HCT116 (cell line): Measurements from ENCODE around the gene PDE1C. TPM values are rescaled to one million over a fixed set of nuclear protein-coding genes. Genes with fewer than 3 reads are reported as not detected.

Experiments used
- ATAC-seq: fragments of 200-7000 bp; cut with Tn5 transposase; 2 replicates; pipeline ENCODE4 v1.9.1; 2020; ENCODE audit warnings: mild to moderate bottlenecking, moderate library complexity
- BruUV-seq: library from RNA; stranded (reverse); fragments of 400-500 nt; replicated peaks from 2 replicates; lab custom pipeline; 2021; lab: Mats Ljungman, UMichigan
- CTCF ChIA-PET: fragments of 300-600 bp; sonication (Branson Sonifier 250); formaldehyde crosslinking; loops from one replicate; lab custom pipeline; 2021; ENCODE audit warnings: antibody characterized with exemption; lab: Charles Lee
- POLR2A ChIA-PET: fragments of 300-600, 350-600 bp; sonication (Branson Sonifier 250); formaldehyde crosslinking; loops from one replicate; lab custom pipeline; 2021; ENCODE audit warnings: antibody characterized with exemption; lab: Charles Lee
- RAD21 ChIA-PET, 2 experiments: fragments of 300-600 bp; sonication (Branson Sonifier 250); formaldehyde crosslinking; loops; one replicate each; lab custom pipeline; 2023; ENCODE audit warnings: low total read pairs in 2 of 2; ENCODE audit not compliant: uncharacterized antibody in 2 of 2, unreplicated experiment in 2 of 2, low non-redundant PET in 1 of 2; lab: Charles Lee
- DNase-seq: peaks from one replicate; pipeline ENCODE4 v3.0.0-alpha.2; 2010; ENCODE audit warnings: low read depth, low spot score
- H2AFZ ChIP-seq: fragments of 200-600 bp; shearing (Covaris generic), sonication (generic); 2 replicates; pipeline ENCODE4 v1.6.1; 2017; ENCODE audit warnings: low read depth, mixed run types, mixed read lengths, antibody characterized with exemption, low read length; ENCODE audit not compliant: poor library complexity, severe bottlenecking
- H3K27ac ChIP-seq: 2 replicates; pipeline ENCODE4 v1.5.1; 2012; ENCODE audit warnings: low read depth, low read length
- H3K27me3 ChIP-seq: fragments of 200-600 bp; sonication (generic); 2 replicates; pipeline ENCODE4 v1.6.1; 2016; ENCODE audit warnings: mixed run types, low read length, mixed read lengths; ENCODE audit not compliant: insufficient read depth
- H3K36me3 ChIP-seq, 2 experiments: fragments of 200-500 bp in 1 of 2; fragments of 200-600 bp in 1 of 2; sonication (Bioruptor generic) in 1 of 2; sonication (generic) in 1 of 2; 2 replicates each; pipeline versions ENCODE4 v1.5.1 to v1.6.1; 2014 to 2016; ENCODE audit warnings: low read length in 2 of 2, inconsistent platforms in 1 of 2, mixed read lengths in 1 of 2, mixed run types in 1 of 2; ENCODE audit not compliant: insufficient read depth in 2 of 2, control insufficient read depth in 1 of 2
- H3K4me1 ChIP-seq, 2 experiments: fragments of 200-600 bp in 1 of 2; sonication (generic) in 1 of 2; 2 replicates each; pipeline versions ENCODE4 v1.5.1 to v1.6.1; 2012 to 2017; ENCODE audit warnings: low read length in 2 of 2, inconsistent platforms in 1 of 2, mild to moderate bottlenecking in 1 of 2, mixed read lengths in 1 of 2, mixed run types in 1 of 2, moderate library complexity in 1 of 2; ENCODE audit not compliant: insufficient read depth in 2 of 2, control insufficient read depth in 1 of 2
- H3K4me2 ChIP-seq: fragments of 200-600 bp; sonication (generic); 2 replicates; pipeline ENCODE4 v1.6.1; 2017; ENCODE audit warnings: mixed run types, low read length, mixed read lengths
- H3K4me3 ChIP-seq, 2 experiments: fragments of 200-600 bp in 1 of 2; sonication (generic) in 1 of 2; replicated peaks in 1 of 2; 2 replicates each; pipeline ENCODE4 v1.5.1; 2011 to 2016; ENCODE audit warnings: low read length in 2 of 2, control low read depth in 1 of 2, low read depth in 1 of 2, mild to moderate bottlenecking in 1 of 2, mixed read lengths in 1 of 2, mixed run types in 1 of 2
- H3K79me2 ChIP-seq: fragments of 200-600 bp; sonication (generic); 2 replicates; pipeline ENCODE4 v1.6.1; 2017; ENCODE audit warnings: mild to moderate bottlenecking, mixed run types, low read length, moderate library complexity, mixed read lengths; ENCODE audit not compliant: insufficient read depth
- H3K9ac ChIP-seq: fragments of 200-600 bp; sonication (generic); 2 replicates; pipeline ENCODE4 v1.6.1; 2016; ENCODE audit warnings: low read length, mixed read lengths
- H3K9me2 ChIP-seq: fragments of 200-600 bp; sonication (generic), shearing (Covaris generic); 2 replicates; pipeline ENCODE4 v1.6.1; 2017; ENCODE audit warnings: mixed run types, mild to moderate bottlenecking, moderate library complexity; ENCODE audit not compliant: insufficient read depth
- H3K9me3 ChIP-seq, 2 experiments: fragments of 200-500 bp in 1 of 2; fragments of 200-600 bp in 1 of 2; sonication (Bioruptor generic) in 1 of 2; sonication (generic) in 1 of 2; 2 replicates each; pipeline ENCODE4 v1.6.1; 2014 to 2017; ENCODE audit warnings: low read length in 2 of 2, mixed read lengths in 2 of 2, inconsistent platforms in 1 of 2, low read depth in 1 of 2, mild to moderate bottlenecking in 1 of 2, mixed run types in 1 of 2, moderate library complexity in 1 of 2; ENCODE audit not compliant: control insufficient read depth in 1 of 2, insufficient read depth in 1 of 2
- H4K20me1 ChIP-seq: fragments of 200-600 bp; sonication (generic), shearing (Covaris generic); 2 replicates; pipeline ENCODE4 v1.6.1; 2017; ENCODE audit warnings: mixed run types, mild to moderate bottlenecking, moderate library complexity; ENCODE audit not compliant: insufficient read depth
- CBX3 ChIP-seq: IDR thresholded peaks from 2 replicates; pipeline ENCODE4 v1.6.1; 2012; ENCODE audit warnings: low read depth
- CEBPB ChIP-seq: IDR thresholded peaks from 2 replicates; pipeline ENCODE4 v1.6.1; 2012; ENCODE audit warnings: low read depth
- EGR1 ChIP-seq: IDR thresholded peaks from 2 replicates; pipeline ENCODE4 v1.6.1; 2012; ENCODE audit warnings: low read depth
- ELF1 ChIP-seq: IDR thresholded peaks from 2 replicates; pipeline ENCODE4 v1.6.1; 2012; ENCODE audit warnings: low read depth, borderline replicate concordance
- EZH2 ChIP-seq: fragments of 200-600 bp; sonication (generic); IDR thresholded peaks from 2 replicates; pipeline ENCODE4 v1.6.1; 2017; ENCODE audit warnings: antibody characterized with exemption, mixed run types
- EZH2phosphoT487 ChIP-seq: fragments of 200-600 bp; IDR thresholded peaks from 2 replicates; pipeline ENCODE4 v1.6.1; 2018; ENCODE audit warnings: antibody characterized with exemption, borderline replicate concordance
- FOSL1 ChIP-seq: IDR thresholded peaks from 2 replicates; pipeline ENCODE4 v1.6.1; 2012; ENCODE audit warnings: low read depth
- POLR2A ChIP-seq: IDR thresholded peaks from 2 replicates; pipeline ENCODE4 v1.7.0; 2011; ENCODE audit warnings: borderline replicate concordance; ENCODE audit not compliant: insufficient read depth, insufficient read length; ENCODE audit errors: extremely low read depth
- RAD21 ChIP-seq: IDR thresholded peaks from 2 replicates; pipeline ENCODE4 v1.6.1; 2012; ENCODE audit warnings: low read depth, mild to moderate bottlenecking
- SP1 ChIP-seq: IDR thresholded peaks from 2 replicates; pipeline ENCODE4 v1.6.1; 2012; ENCODE audit warnings: low read depth
- SRF ChIP-seq: IDR thresholded peaks from 2 replicates; pipeline ENCODE4 v1.6.1; 2012; ENCODE audit warnings: low read depth
- TCF7L2 ChIP-seq: IDR thresholded peaks from 2 replicates; pipeline ENCODE4 v1.7.0; 2011; ENCODE audit warnings: borderline replicate concordance, inconsistent platforms; ENCODE audit not compliant: insufficient read depth, insufficient read length; ENCODE audit errors: extremely low read depth
- YY1 ChIP-seq: IDR thresholded peaks from 2 replicates; pipeline ENCODE4 v1.6.1; 2011; ENCODE audit warnings: low read length, low read depth, moderate library complexity, mild to moderate bottlenecking; ENCODE audit not compliant: insufficient replicate concordance; ENCODE audit errors: extremely low read depth
- intact Hi-C: fragments of 100-400 bp; cut with micrococcal nuclease; formaldehyde crosslinking; loops from 2 replicates; pipeline ENCODE4 v1.10.0; 2022
- total RNA-seq: library from RNA; stranded (reverse); gene quantifications from one replicate; pipeline ENCODE4 v1.2.1, GENCODE V29; 2021; ENCODE audit not compliant: unreplicated experiment
- TF ChIP-seq, protein P1 (sequence below), 3 experiments: fragments of 200-600 bp in 1 of 3; sonication (generic) in 1 of 3; IDR thresholded peaks in 2 of 3; conservative IDR thresholded peaks in 1 of 3; 2 replicates each; pipeline ENCODE4 v1.5.1; 2012 to 2017; ENCODE audit warnings: low read depth in 2 of 3, low read length in 2 of 3, antibody characterized with exemption in 1 of 3, borderline replicate concordance in 1 of 3, control low read depth in 1 of 3, mild to moderate bottlenecking in 1 of 3, mixed read lengths in 1 of 3, mixed run types in 1 of 3, moderate library complexity in 1 of 3; ENCODE audit not compliant: insufficient read depth in 1 of 3
- TF ChIP-seq, protein P2 (sequence below): IDR thresholded peaks from 2 replicates; pipeline ENCODE4 v1.6.1; 2011; ENCODE audit warnings: mild to moderate bottlenecking, low read length, moderate library complexity; ENCODE audit not compliant: insufficient replicate concordance; ENCODE audit errors: extremely low read depth
- TF ChIP-seq, protein P3 (sequence below): IDR thresholded peaks from 2 replicates; pipeline ENCODE4 v1.6.1; 2012

Gene PDE1C
- total RNA-seq, 1 experiment from 2014 or later = 0.17 TPM

DNA sequence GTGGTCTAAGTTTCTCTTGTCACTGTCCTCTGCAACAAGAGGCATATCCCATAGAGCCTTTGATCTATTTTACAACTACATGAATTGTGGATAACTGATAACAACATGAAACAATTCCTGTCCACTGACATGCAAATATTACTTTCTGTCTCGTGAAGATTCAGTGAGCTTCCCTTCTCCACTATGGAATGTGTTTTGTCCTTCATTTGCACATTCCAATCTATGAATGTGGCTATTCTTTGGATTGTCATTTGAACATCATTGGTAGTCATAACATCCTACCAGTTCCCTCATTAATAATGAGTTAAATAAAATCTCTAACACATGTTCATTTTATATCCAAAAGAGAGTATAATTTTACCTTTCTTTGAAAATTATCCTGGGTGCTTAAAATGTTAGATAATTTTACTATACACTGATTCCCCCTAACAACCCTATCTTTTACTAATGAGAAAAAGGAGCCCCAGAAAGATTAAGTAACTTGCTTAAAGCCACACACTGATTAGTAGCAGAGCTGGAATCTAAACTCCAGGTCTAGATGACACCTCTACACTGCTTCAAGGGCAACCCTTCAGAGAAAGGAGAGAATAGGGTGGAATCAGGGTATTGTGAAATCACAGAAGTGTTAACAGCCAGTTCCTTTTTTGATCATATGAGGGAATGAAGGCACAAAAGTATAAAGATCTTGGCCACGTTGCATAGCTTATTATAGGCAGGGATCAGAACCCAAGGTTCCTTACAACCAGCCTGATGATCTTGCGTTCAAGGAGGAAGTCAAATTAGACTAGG is 39.1 kb downstream of the PDE1C start:
- H3K9ac ChIP-seq = no peak overlapping the region
- BruUV-seq = no TSS peak
- no peaks in the 10 kb centered on the region for H3K79me2 ChIP-seq

More for the DNA sequence above, 39.1 kb downstream of the PDE1C start:
- intact Hi-C loops = no loop called here
- no peak overlapping the region for H3K27ac ChIP-seq
- no peak overlapping the region for H2AFZ ChIP-seq
- no peaks in the 10 kb centered on the region for H3K9me3 ChIP-seq
- no peaks in the 10 kb centered on the region for H4K20me1 ChIP-seq
- no peaks in the 10 kb centered on the region for H3K4me1 ChIP-seq
- no peak overlapping the region for H3K4me3 ChIP-seq
- POLR2A ChIA-PET = no interaction called here
- CTCF ChIA-PET = no interaction called here
- H3K27me3 ChIP-seq = peaks cover 3% of the 10 kb centered on the region; the same call in 1 of the 2 replicates
- no peak overlapping the region for H3K4me2 ChIP-seq
- DNase-seq (no peak), ATAC-seq (no peak)
- TF ChIP-seq, protein P1, sequence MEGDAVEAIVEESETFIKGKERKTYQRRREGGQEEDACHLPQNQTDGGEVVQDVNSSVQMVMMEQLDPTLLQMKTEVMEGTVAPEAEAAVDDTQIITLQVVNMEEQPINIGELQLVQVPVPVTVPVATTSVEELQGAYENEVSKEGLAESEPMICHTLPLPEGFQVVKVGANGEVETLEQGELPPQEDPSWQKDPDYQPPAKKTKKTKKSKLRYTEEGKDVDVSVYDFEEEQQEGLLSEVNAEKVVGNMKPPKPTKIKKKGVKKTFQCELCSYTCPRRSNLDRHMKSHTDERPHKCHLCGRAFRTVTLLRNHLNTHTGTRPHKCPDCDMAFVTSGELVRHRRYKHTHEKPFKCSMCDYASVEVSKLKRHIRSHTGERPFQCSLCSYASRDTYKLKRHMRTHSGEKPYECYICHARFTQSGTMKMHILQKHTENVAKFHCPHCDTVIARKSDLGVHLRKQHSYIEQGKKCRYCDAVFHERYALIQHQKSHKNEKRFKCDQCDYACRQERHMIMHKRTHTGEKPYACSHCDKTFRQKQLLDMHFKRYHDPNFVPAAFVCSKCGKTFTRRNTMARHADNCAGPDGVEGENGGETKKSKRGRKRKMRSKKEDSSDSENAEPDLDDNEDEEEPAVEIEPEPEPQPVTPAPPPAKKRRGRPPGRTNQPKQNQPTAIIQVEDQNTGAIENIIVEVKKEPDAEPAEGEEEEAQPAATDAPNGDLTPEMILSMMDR (IDR thresholded peaks at IDR 0.05 in 2 of 3, conservative IDR thresholded peaks at IDR 0.05 in 1 of 3; ENCODE audit: borderline replicate concordance in 1 of 3, insufficient read depth in 1 of 3, low read depth in 2 of 3, low read length in 2 of 3) = no peak
- no peak for TF ChIP-seq ELF1
- TF ChIP-seq, protein P2, sequence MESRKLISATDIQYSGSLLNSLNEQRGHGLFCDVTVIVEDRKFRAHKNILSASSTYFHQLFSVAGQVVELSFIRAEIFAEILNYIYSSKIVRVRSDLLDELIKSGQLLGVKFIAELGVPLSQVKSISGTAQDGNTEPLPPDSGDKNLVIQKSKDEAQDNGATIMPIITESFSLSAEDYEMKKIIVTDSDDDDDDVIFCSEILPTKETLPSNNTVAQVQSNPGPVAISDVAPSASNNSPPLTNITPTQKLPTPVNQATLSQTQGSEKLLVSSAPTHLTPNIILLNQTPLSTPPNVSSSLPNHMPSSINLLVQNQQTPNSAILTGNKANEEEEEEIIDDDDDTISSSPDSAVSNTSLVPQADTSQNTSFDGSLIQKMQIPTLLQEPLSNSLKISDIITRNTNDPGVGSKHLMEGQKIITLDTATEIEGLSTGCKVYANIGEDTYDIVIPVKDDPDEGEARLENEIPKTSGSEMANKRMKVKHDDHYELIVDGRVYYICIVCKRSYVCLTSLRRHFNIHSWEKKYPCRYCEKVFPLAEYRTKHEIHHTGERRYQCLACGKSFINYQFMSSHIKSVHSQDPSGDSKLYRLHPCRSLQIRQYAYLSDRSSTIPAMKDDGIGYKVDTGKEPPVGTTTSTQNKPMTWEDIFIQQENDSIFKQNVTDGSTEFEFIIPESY = no peak
- TF ChIP-seq CEBPB = no peak
- no peak for TF ChIP-seq EGR1
- no peak for TF ChIP-seq FOSL1
- TF ChIP-seq SRF = no peak
- no peak for TF ChIP-seq EZH2phosphoT487
- no peak for TF ChIP-seq POLR2A
- TF ChIP-seq TCF7L2 = no peak
- TF ChIP-seq, protein P3, sequence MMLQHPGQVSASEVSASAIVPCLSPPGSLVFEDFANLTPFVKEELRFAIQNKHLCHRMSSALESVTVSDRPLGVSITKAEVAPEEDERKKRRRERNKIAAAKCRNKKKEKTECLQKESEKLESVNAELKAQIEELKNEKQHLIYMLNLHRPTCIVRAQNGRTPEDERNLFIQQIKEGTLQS = no peak
- TF ChIP-seq SP1 = no peak
- TF ChIP-seq YY1 = no peak
- TF ChIP-seq EZH2 = no peak
- no peak for TF ChIP-seq RAD21
- no peak for TF ChIP-seq CBX3
- RAD21 ChIA-PET = no interaction called here
- H3K9me2 ChIP-seq = no peaks in the 10 kb centered on the region
- H3K36me3 ChIP-seq = no peaks in the 10 kb centered on the region
